Amniotic epithelial cell (primary cell): Measurements from ENCODE around the gene TBC1D1.

ENCODE experiments used
- DNase-seq: peaks from one replicate; pipeline ENCODE4 v3.0.0-alpha.2; 2010; ENCODE audit warnings: low read depth

The TBC1D1 gene, protein sequence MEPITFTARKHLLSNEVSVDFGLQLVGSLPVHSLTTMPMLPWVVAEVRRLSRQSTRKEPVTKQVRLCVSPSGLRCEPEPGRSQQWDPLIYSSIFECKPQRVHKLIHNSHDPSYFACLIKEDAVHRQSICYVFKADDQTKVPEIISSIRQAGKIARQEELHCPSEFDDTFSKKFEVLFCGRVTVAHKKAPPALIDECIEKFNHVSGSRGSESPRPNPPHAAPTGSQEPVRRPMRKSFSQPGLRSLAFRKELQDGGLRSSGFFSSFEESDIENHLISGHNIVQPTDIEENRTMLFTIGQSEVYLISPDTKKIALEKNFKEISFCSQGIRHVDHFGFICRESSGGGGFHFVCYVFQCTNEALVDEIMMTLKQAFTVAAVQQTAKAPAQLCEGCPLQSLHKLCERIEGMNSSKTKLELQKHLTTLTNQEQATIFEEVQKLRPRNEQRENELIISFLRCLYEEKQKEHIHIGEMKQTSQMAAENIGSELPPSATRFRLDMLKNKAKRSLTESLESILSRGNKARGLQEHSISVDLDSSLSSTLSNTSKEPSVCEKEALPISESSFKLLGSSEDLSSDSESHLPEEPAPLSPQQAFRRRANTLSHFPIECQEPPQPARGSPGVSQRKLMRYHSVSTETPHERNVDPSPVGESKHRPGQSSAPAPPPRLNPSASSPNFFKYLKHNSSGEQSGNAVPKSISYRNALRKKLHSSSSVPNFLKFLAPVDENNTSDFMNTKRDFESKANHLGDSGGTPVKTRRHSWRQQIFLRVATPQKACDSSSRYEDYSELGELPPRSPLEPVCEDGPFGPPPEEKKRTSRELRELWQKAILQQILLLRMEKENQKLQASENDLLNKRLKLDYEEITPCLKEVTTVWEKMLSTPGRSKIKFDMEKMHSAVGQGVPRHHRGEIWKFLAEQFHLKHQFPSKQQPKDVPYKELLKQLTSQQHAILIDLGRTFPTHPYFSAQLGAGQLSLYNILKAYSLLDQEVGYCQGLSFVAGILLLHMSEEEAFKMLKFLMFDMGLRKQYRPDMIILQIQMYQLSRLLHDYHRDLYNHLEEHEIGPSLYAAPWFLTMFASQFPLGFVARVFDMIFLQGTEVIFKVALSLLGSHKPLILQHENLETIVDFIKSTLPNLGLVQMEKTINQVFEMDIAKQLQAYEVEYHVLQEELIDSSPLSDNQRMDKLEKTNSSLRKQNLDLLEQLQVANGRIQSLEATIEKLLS (N-terminal part only)

GRCh38 chr4:37890801-37891259 is at the start of gene TBC1D1:
Gene TBC1D1 (plus strand): TSS chr4:37891084. CDS start chr4:37902096, 11,012 bp downstream.
- no peak for DNase-seq

- DNase-seq = no peak
These were observed 46.7 kb upstream of the TBC1D1 start for GRCh38 chr4:37844204-37844603.

GRCh38 chr4:37845201-37845600 is 45.7 kb upstream of the TBC1D1 start:
- no peak for DNase-seq

- DNase-seq = no peak
These were observed 43.5 kb upstream of the TBC1D1 start for GRCh38 chr4:37847311-37847884.

- DNase-seq = no peak
These were observed 38.5 kb upstream of the TBC1D1 start for GRCh38 chr4:37852376-37852775.

- no peak for DNase-seq
These were observed 32.8 kb upstream of the TBC1D1 start for GRCh38 chr4:37858112-37858511.

- no peak for DNase-seq
These were observed 32.0 kb upstream of the TBC1D1 start for GRCh38 chr4:37858872-37859271.

- no peak for DNase-seq
These were observed 30.6 kb upstream of the TBC1D1 start for GRCh38 chr4:37860266-37860665.

- DNase-seq = no peak
These were observed 27.9 kb upstream of the TBC1D1 start for GRCh38 chr4:37862961-37863360.

DNA sequence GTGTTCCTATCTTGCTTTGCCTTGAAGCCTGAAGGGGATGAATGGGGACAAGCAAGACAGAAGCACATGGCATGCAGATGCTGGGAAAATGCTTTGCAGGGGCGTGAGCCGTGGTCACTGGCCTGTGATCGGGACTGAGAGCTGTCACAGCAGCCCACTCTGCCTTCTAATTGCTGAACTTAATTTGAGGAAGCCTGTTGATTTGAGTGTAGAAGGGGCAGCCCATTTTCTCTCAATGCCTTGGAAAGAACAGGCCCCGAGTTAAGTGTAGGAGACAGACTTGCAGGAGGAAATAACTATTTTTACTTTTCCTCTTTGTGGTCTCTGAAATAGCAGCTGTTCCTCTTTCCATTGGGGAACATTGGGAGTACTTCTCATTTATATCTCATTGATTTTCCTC is 26.1 kb upstream of the TBC1D1 start:
- DNase-seq = no peak

- no peak for DNase-seq
These were observed 25.4 kb upstream of the TBC1D1 start for GRCh38 chr4:37865450-37865849.

GRCh38 chr4:37867102-37867501 is 23.8 kb upstream of the TBC1D1 start:
- no peak for DNase-seq

DNA sequence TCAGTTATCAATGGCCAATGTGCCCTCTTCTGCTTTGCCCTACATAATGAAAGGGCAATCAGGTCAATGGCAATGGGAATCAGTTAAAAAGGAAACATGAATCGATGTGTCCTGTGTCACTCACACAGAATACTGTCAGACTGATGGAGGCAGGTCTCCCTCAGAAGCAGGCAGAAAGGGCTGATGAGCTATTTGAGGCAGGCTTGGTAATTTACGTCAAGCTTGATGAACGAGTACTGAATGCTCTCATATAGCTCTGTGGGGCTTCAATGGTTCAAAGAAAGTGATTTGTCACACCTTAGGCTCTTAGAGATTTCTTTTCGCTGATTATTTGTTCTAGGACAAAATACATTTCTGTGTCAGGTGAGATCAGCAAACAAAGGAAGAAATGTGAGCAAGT is 22.6 kb upstream of the TBC1D1 start:
- DNase-seq = no peak

DNA sequence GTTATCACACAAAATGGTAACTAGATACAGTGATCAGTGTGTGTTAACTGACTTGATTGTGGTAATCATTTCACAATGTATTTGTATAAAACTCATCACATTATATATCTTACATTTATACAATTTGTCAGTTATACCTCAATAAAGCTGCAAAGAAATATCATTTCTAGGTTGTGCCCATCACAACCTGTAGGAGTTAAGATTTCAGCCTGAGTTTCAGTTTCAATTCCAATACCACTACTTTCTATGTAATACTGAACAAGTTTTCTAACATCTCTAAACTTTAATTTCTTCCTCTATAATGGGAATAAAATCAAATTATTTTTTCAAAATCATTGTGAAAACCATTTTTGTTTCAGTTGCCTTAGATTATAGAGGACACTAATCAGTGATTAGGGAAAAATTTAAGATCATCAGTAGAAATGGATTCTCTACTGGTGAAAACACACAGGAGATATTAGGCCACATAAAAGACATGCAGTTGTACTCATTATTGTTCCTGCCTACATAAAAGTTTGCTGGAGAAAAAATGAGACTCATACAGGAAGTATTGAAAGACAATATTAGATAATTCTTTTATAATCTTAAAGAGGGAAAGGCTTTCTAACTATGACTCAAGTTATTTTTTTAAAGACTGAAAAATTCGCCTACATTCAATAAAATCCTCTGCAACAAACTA is 18.4 kb upstream of the TBC1D1 start:
- DNase-seq = no peak

- DNase-seq = peak; percentile 93
These were observed 17.5 kb upstream of the TBC1D1 start for GRCh38 chr4:37873386-37873785.

DNA sequence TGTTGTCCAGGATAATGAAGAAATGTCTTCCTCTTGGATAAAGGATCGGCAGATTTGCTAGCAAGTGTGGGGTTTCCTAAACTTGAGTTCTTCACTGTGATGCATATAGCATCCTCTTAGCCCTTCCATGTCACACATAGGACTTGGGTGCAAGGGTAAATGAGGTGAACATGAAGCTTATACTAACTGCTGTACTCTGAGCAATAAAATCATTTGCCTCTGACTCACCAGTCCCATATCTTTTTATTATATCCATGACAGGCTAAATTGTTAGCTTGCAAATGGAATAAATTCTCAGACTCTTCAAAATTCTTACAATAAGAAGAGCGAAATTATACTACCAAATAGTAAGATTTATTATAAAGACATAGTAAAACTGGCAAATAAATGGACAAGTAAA is 14.7 kb upstream of the TBC1D1 start:
- peak; percentile 49 for DNase-seq

DNA sequence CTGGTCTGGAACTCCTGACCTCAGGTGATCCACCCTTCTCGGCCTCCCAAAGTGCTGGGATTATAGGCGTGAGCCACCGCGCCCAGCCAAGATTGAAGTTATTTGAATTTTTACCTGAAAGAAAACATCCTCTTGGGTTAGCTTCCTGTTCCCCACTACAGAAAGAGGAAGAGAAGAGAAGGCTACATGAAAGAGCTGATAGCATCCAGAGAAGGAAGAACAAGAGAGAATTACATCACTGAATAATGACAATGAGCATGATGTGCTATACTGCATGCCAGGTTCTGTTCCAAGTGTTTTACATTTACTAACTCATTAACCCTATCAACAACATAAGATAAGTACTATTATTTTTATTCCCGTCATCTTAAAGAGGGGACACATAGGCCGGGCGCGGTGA is 11.5 kb upstream of the TBC1D1 start:
- no peak for DNase-seq

DNA sequence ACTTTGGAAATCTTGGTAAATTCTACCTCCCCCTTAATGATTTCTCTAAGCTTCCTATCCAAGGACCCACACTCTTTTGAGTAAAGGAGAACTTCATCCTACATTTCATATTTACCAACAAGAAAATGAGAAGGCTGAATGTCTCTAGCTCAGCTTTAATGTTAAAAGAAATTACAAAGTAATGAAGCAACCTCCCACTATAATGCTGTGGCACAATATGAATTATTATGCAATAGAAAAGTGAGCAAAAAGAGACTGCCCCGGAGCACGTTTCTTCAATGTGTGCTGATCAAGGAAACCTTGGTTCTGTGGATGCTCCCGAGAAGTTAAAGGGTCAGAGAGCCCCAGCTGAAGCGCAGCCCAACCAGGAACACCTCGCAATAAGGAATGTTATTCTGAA is 9.1 kb upstream of the TBC1D1 start:
- DNase-seq = peak; percentile 32

GRCh38 chr4:37882665-37883296 is 8.1 kb upstream of the TBC1D1 start:
- DNase-seq = peak; percentile 48

DNA sequence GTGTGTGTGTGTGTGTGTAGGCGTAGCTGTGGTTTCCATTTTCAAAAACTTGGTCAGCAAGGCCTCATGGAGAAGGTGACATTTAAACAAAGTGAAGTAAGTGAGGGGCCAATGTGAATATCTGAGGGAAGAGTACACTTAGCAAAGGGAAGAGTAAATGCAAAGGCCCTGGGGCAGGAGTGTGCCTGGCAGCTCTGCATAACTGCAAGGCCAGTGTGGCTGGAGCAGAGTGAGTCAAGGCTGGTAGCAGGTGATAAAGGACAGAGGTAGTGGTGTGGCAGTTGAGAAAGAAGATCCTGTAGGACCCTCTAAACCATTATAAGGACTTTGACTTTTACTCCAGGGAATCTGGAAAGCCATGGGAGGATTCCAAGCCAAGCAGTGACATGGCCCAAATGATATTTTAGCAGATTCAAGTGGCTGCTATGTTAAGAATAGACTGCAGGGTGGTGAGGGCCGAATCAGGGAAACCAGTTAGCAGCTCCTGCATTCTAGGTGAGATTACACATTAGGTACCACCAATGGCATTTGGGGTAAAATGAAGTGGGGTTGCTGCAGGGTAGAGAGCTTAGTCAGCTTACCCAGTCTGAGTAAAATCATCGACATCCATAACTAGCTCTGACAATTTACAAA is 5.9 kb upstream of the TBC1D1 start:
- DNase-seq = no peak
